Pulmonary artery endothelial cell (primary cell): ENCODE results near the gene FES. TPM values are rescaled to one million over a fixed set of nuclear protein-coding genes. Genes with fewer than 3 reads are reported as not detected.
"Not testable (repeated sequence)": the region's sequence is repeated elsewhere in the genome, so short reads cannot be mapped to it uniquely, and the experiment has no call there.

Source experiments
- DNase-seq: peaks from one replicate; pipeline ENCODE4 v3.0.0-alpha.2; 2011; ENCODE audit warnings: low read depth, low spot score
- total RNA-seq: library from RNA; depleted of rRNA; stranded (reverse); fragments of >200 nt; gene quantifications from 2 replicates; pipeline ENCODE4 v1.2.3, GENCODE V29; 2014

FES gene
- total RNA-seq, 1 donor from 2014 or later, result 60.5 TPM

GRCh38 chr15:90928106-90928505 is 43.8 kb downstream of the FES start:
- not testable (repeated sequence) for DNase-seq

- DNase-seq, result no peak
These were observed 45.1 kb downstream of the FES start for GRCh38 chr15:90929246-90930019.

GRCh38 chr15:90930861-90931574 is 46.7 kb downstream of the FES start:
- no peak for DNase-seq

- no peak for DNase-seq
These were observed 47.2 kb downstream of the FES start for GRCh38 chr15:90931575-90931827.

GRCh38 chr15:90931828-90932659 is 47.7 kb downstream of the FES start, which contains the start of gene HDDC3:
Gene HDDC3, minus strand, starts transcription at chr15:90932549. Its CDS starts 9 bp downstream, at chr15:90932540.
- no peak for DNase-seq

- no peak for DNase-seq
These were observed 48.3 kb downstream of the FES start for GRCh38 chr15:90932660-90932991.

- no peak for DNase-seq
These were observed 49.0 kb downstream of the FES start for GRCh38 chr15:90933301-90933700.

- no peak for DNase-seq
These were observed 50.1 kb downstream of the FES start for GRCh38 chr15:90934256-90934948.

- no peak for DNase-seq
These were observed 50.8 kb downstream of the FES start, which contains the start of gene UNC45A for GRCh38 chr15:90934949-90935751. Gene UNC45A, plus strand, starts transcription at chr15:90935285. Its CDS starts 40 bp downstream, at chr15:90935325.

GRCh38 chr15:90936823-90937222 is 52.5 kb downstream of the FES start:
- DNase-seq, result no peak

GRCh38 chr15:90938261-90938660 is 54.0 kb downstream of the FES start:
- no peak for DNase-seq

GRCh38 chr15:90939756-90940155 is 55.5 kb downstream of the FES start:
- DNase-seq, result no peak

- no peak for DNase-seq
These were observed 56.7 kb downstream of the FES start for GRCh38 chr15:90941038-90941437.

GRCh38 chr15:90942354-90943120 is 58.2 kb downstream of the FES start:
- DNase-seq, result no peak

GRCh38 chr15:90945091-90945490 is 60.8 kb downstream of the FES start:
- no peak for DNase-seq

Other genes starting within 250 kb of the FES start
- gene BLM, start 167.2 kb upstream of the FES start, total RNA-seq, result 6.5 and 9.0 TPM in 2 replicates
- 69.8 and 73.1 TPM in 2 replicates for gene FURIN, start 15.9 kb upstream of the FES start, total RNA-seq
- gene MAN2A2, start 18.8 kb downstream of the FES start, total RNA-seq, result 19.8 and 31.8 TPM in 2 replicates
- gene HDDC3, start 48.0 kb downstream of the FES start, total RNA-seq, result 17.1 and 17.7 TPM in 2 replicates
- 129 and 143 TPM in 2 replicates for gene UNC45A, start 50.8 kb downstream of the FES start, total RNA-seq
- gene RCCD1, start 70.4 kb downstream of the FES start, total RNA-seq, result 9.5 and 10.7 TPM in 2 replicates
- 139 and 270 TPM in 2 replicates for gene PRC1, start 110.0 kb downstream of the FES start, total RNA-seq
- 14.1 and 14.9 TPM in 2 replicates for gene VPS33B, start 138.1 kb downstream of the FES start, total RNA-seq
- gene SV2B, start 215.8 kb downstream of the FES start, total RNA-seq, result not detected in 2 replicates